ENCODE results near the gene IL37.
"Not testable (repeated sequence)": the region's sequence is repeated elsewhere in the genome, so short reads cannot be mapped to it uniquely, and the experiment has no call there.

Gene IL37

DNA sequence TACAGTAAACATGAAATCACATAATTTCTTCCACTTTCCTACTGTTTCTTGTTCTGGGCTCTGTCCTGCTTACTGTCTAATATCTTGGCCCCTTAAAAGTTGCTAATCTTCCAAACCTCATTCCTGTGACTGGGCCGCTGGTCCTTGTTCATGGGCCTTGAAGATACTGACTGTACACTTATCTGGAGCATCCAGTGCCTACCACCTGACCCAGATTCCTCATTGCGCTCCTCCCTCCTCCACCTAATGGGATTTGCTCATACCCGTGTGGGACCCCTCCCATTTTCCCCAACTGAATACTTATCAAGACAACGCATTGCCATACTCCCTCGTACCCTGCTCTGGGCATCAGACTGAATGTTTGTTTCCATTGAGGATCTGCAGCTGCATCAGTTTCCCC, 6.1 kb upstream of the IL37 start:
- Mint-ChIP-seq H3K4me1 (ENCODE audit: low read depth) (peaks cover 11% of the 10 kb centered on the region), H3K9me3 (peaks cover 12% of the 10 kb centered on the region), H3K4me3 (no peak overlapping the region), H3K27me3 (no peaks in the 10 kb centered on the region), H3K36me3 (ENCODE audit: low read depth) (no peaks in the 10 kb centered on the region), H3K27ac (no peak overlapping the region)
- intact Hi-C loops (cut with micrococcal nuclease), result no loop called here

DNA sequence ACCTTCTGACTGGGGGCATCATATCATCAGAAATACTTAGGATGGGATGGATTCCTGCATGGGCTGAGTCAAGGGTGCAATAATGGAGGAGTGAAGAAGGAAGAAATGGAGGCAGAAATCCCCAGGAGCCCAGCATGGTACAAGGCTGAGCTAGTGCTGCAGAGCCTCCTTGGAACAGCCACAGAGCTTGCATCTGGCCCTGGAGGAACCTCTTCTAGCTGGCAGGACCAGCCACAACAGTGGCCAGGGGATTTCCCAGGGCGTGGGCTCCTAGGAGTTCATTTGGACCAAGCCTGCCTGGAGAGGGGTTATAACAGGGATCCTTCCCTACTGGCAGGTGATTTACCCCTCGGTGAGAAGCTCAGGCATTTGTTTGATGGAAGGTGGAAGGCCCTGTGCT, 4.7 kb upstream of the IL37 start:
- H3K4me3 Mint-ChIP-seq, result no peak overlapping the region
- no peak overlapping the region for H3K27ac Mint-ChIP-seq
- H3K27me3 Mint-ChIP-seq, result no peaks in the 10 kb centered on the region
- intact Hi-C loops (cut with micrococcal nuclease), result no loop called here
- no peaks in the 10 kb centered on the region for H3K36me3 Mint-ChIP-seq (ENCODE audit: low read depth)
- H3K4me1 Mint-ChIP-seq (ENCODE audit: low read depth), result peaks cover 11% of the 10 kb centered on the region
- H3K9me3 Mint-ChIP-seq, result peaks cover 12% of the 10 kb centered on the region

DNA sequence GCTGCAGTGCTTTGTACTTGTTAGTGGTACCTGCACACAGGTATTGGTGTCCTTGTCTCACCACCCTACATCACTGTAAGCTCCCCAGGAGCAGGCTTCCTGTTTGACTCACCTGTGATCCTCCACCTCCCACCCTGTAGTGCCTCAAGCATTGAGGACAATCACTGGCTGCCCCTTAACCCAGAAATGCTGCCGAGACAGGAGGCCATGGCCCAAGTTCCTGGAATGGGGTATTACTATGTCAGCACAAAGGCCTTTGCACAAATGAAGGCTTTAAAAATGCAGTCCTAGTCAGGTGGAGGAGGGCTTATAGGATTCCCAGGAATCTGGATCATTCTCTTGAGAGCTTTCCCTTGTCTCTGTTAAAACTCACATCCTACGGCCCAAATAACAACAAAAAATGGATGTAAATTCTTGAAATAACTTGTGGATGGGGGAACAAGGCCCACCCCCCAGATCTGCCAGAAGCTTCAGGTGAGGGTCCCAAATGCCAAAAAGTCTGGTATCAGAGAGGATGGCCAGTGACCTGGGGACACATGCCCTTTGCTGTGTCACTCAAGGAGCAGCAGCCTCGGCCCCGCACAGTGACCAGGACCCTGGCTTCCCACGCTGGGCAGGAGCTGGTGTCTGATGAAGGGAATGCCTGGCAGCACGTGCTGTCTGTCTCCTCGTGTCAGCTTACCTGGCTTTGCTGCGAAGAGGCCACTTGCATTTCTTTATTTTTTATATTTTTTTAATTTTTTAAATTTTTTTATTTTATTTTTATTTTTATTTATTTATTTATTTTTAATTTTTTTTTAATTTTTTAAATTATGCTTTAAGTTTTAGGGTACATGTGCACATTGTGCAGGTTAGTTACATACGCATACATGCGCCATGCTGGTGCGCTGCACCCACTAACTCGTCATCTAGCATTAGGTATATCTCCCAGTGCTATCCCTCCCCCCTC, 3.7 kb upstream of the IL37 start:
- Mint-ChIP-seq H3K4me1 (ENCODE audit: low read depth) (peaks cover 11% of the 10 kb centered on the region), H3K9me3 (peaks cover 12% of the 10 kb centered on the region), H3K36me3 (ENCODE audit: low read depth) (no peaks in the 10 kb centered on the region), H3K27me3 (no peaks in the 10 kb centered on the region), H3K27ac (no peak overlapping the region), H3K4me3 (no peak overlapping the region)
- intact Hi-C loops (cut with micrococcal nuclease), result no loop called here

DNA sequence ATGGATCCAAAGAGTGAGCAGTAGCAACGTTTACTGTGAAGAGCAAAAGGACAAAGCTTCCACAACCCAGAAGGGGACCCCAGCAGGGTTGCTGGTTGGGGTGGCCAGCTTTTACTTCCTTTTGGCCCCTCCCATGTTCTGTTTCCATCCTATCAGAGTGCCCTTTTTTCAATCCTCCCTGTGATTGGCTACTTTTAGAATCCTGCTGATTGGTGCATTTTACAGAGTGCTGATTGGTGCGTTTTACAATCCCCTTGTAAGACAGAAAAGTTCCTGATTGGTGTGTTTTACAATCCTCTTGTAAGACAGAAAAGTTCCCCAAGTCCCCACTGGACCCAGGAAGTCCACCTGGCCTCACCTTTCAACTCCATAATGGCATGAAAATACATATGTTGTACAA, 2.4 kb upstream of the IL37 start:
- H3K4me3 Mint-ChIP-seq; H3K36me3 Mint-ChIP-seq (ENCODE audit: low read depth); H3K27me3 Mint-ChIP-seq; intact Hi-C loops (cut with micrococcal nuclease); H3K27ac Mint-ChIP-seq: not testable (repeated sequence)
- H3K4me1 Mint-ChIP-seq (ENCODE audit: low read depth), result peaks cover 11% of the 10 kb centered on the region
- H3K9me3 Mint-ChIP-seq, result peaks cover 12% of the 10 kb centered on the region

DNA sequence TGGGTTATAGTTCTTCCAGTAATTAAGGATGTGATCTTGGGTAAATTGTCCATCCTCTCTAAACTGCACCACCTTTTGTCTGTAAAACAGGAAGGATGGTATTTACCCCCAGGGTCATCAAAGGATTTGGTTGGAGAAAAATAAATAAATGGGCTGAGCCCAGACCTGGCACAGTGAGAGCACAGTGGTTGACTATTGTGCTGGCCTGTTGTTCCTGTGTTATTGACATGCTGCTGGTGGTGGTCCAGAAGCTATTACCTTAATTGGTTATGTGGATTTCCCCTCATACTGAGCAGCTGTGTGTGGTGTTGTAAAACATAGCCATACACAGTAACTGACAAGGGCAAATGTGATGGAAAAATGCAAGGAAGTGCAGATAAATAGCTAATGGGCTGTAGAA, 746 bp upstream of the IL37 start:
- intact Hi-C loops (cut with micrococcal nuclease), result no loop called here
- Mint-ChIP-seq H3K9me3 (peaks cover 12% of the 10 kb centered on the region), H3K27me3 (no peaks in the 10 kb centered on the region), H3K36me3 (ENCODE audit: low read depth) (no peaks in the 10 kb centered on the region), H3K27ac (no peak overlapping the region), H3K4me3 (no peak overlapping the region), H3K4me1 (ENCODE audit: low read depth) (peaks cover 11% of the 10 kb centered on the region)

DNA sequence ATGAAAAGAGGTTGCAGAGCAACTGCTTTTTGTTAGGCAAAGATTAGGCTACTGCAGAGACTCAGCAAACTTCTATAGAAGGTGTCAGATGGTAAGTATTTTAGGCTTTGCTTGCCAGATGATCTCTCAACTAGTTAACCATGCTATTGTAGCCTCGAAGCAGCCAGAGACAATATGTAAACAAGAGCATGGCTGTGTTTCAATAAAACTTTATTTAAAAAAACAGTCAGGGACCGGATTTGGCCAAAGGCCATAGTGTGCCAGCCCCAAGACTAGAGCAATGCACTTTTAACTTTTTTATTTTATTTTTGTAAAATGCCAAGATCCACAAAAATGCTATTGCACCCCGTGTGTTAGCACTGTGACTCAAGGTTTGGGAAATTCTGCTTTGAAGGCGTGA, 1.4 kb downstream of the IL37 start:
- Mint-ChIP-seq H3K27ac (no peak overlapping the region), H3K4me1 (ENCODE audit: low read depth) (peaks cover 5% of the 10 kb centered on the region), H3K9me3 (peaks cover 12% of the 10 kb centered on the region), H3K27me3 (no peaks in the 10 kb centered on the region), H3K4me3 (no peak overlapping the region), H3K36me3 (ENCODE audit: low read depth) (no peaks in the 10 kb centered on the region)
- intact Hi-C loops (cut with micrococcal nuclease), result no loop called here

DNA sequence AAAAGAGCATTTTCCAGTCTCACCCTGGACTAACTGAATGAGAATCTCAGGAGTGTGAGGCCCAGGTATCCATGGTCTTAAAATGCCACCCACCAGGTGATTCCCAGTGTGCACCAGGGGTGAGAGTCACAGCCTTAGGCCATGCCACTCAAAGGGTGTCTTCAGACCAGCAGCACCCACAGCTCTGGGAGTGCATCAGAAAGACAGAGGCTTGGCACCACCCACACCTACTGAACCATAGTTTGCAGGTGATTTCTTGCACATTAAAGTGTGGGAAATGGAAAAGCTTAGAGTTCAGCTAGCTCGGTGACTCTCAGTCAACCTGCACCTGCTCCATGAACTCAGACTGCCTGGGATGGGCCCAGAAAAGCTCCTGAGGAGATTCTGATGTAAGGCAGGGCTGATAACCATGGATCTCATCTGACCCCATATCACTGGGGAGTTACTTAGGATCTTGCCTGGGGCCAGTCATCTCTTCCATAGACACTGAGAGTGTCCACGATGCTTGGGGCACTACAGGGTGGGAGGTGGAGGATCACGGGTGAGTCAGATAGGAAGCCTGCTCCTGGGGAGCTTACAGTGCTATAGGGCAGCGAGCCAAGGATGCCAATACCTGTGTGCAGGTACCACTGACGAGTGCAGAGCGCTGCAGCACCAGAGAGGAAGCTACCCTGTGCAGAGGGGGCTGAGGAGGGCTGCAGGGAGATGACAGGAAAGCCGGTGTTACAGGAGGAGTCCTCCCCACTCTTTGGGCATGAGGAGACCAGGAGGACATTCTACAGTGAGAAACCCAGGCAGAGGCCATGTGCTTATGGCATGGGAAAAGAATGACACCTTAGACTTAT, 4.6 kb downstream of the IL37 start:
- Mint-ChIP-seq H3K9me3 (no peaks in the 10 kb centered on the region), H3K4me1 (ENCODE audit: low read depth) (no peaks in the 10 kb centered on the region), H3K36me3 (ENCODE audit: low read depth) (no peaks in the 10 kb centered on the region), H3K27ac (no peak overlapping the region), H3K4me3 (no peak overlapping the region), H3K27me3 (peaks cover 4% of the 10 kb centered on the region)
- intact Hi-C loops (cut with micrococcal nuclease), result no loop called here

DNA sequence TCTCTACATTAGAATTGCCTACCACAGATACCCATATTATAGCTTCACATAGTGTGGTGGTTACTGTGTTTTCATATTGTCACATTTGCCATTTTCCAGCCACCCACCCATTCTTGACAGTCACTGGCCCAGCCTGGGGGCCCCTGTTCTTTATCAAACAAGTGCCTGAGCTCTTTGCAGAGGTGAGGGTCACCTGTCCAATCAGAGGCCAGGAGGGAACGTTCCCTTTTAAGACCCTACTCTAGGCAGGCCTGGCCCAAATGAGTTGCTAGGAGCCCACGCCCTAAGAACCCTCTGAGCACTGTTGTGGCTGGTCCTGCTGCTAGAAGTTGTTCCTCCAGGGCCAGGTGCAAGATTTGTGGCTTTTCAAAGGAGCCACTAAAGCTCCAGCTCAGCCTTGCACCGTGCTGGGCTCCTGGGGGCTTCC, 5.2 kb downstream of the IL37 start:
- H3K27me3 Mint-ChIP-seq, result peaks cover 4% of the 10 kb centered on the region
- no peaks in the 10 kb centered on the region for H3K36me3 Mint-ChIP-seq (ENCODE audit: low read depth)
- intact Hi-C loops (cut with micrococcal nuclease), result no loop called here
- H3K4me1 Mint-ChIP-seq (ENCODE audit: low read depth), result no peaks in the 10 kb centered on the region
- H3K27ac Mint-ChIP-seq, result no peak overlapping the region
- H3K9me3 Mint-ChIP-seq, result no peaks in the 10 kb centered on the region
- H3K4me3 Mint-ChIP-seq, result no peak overlapping the region

DNA sequence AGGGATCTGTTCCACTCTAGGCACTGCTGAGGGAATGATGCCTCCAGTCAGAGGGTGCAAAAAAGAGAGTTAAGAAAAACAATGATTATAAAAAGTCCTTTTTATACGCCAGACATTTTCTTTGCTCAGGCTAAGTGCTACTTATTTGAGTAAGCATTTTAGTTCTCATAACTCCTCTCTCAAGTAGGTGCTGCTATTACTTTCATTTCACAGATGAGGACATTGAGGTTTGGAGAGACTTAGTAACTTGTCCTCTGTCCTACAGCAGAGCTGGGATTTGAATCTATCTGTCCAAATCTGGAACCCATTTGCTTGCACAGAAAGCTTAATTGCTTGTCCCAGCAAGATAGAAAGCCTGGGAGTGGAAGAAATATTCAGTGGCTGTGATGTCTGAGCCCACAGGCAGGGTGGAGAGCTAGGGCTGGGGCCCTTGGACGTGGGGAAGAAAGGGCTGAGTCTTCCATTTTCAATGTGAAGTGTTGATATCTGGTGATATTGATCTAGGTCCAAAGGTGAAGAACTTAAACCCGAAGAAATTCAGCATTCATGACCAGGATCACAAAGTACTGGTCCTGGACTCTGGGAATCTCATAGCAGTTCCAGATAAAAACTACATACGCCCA, 5.8 kb downstream of the IL37 start:
- intact Hi-C loops (cut with micrococcal nuclease), result no loop called here
- H3K27ac Mint-ChIP-seq, result no peak overlapping the region
- H3K27me3 Mint-ChIP-seq, result peaks cover 4% of the 10 kb centered on the region
- H3K4me3 Mint-ChIP-seq, result no peak overlapping the region
- H3K9me3 Mint-ChIP-seq, result no peaks in the 10 kb centered on the region
- H3K4me1 Mint-ChIP-seq (ENCODE audit: low read depth), result no peaks in the 10 kb centered on the region
- H3K36me3 Mint-ChIP-seq (ENCODE audit: low read depth), result no peaks in the 10 kb centered on the region

DNA sequence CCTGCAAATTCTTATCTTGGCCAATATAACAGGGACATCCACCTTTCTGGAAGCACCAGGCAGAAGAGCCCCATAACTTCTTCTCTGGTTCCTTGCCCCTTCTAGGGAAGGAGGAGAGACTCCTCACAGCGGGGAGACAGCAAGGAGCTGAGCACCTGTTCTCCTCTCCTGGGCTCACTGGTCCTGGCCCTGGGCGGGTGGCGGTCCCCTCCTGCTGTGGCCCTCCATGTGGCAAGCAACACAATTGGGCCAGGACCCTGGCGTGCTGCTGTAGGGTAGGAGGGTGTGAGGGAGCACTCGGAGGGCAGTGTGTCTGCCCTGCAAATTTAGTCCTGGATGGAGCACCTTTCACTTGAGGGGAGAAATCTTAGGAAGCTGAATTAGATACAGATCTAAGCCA, 6.9 kb downstream of the IL37 start:
- Mint-ChIP-seq H3K4me1 (ENCODE audit: low read depth) (no peaks in the 10 kb centered on the region), H3K36me3 (ENCODE audit: low read depth) (no peaks in the 10 kb centered on the region), H3K27ac (no peak overlapping the region), H3K27me3 (peaks cover 4% of the 10 kb centered on the region), H3K9me3 (no peaks in the 10 kb centered on the region), H3K4me3 (no peak overlapping the region)
- intact Hi-C loops (cut with micrococcal nuclease), result no loop called here

DNA sequence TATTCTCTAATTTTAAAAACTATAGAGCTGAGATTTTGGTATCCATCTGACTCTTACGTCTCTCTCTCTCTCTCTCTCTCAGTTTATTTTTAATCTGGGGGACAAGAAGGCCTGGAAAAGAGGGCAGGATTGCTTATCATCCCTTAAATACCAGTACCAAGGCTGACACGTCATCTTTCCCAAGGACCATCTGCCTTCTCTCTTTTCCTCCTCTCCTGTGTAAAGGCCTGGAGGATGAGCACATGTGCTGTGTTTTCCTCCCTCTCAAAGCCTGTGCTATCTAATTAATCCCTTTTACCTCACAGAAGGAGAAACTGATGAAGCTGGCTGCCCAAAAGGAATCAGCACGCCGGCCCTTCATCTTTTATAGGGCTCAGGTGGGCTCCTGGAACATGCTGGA, 7.3 kb downstream of the IL37 start:
- H3K27ac Mint-ChIP-seq, result no peak overlapping the region
- intact Hi-C loops (cut with micrococcal nuclease), result no loop called here
- no peaks in the 10 kb centered on the region for H3K36me3 Mint-ChIP-seq (ENCODE audit: low read depth)
- no peaks in the 10 kb centered on the region for H3K4me1 Mint-ChIP-seq (ENCODE audit: low read depth)
- no peaks in the 10 kb centered on the region for H3K9me3 Mint-ChIP-seq
- peaks cover 4% of the 10 kb centered on the region for H3K27me3 Mint-ChIP-seq
- H3K4me3 Mint-ChIP-seq, result no peak overlapping the region

DNA sequence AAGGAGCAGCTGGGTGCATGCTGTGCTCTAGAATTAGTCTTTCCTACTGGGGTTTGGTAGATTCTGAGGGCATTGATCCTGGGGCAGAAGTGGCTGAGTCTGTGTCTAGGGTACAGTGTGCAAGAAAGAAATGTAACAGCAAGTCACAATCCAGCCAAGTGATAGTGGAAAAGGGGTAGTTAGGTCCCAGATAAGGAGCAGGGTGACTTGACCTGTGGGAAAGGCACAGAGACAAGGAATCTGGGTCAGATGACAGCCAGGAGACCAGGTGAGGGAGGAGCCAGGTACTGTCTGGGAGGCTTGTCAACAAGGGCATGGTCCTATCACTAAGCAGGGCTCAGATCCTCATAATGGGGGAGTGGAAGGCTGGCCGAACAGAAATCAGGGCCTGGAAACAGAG, 8.1 kb downstream of the IL37 start:
- peaks cover 5% of the 10 kb centered on the region for H3K4me1 Mint-ChIP-seq (ENCODE audit: low read depth)
- H3K36me3 Mint-ChIP-seq (ENCODE audit: low read depth), result no peaks in the 10 kb centered on the region
- H3K27ac Mint-ChIP-seq, result no peak overlapping the region
- no peaks in the 10 kb centered on the region for H3K9me3 Mint-ChIP-seq
- no peak overlapping the region for H3K4me3 Mint-ChIP-seq
- H3K27me3 Mint-ChIP-seq, result peaks cover 4% of the 10 kb centered on the region
- intact Hi-C loops (cut with micrococcal nuclease), result no loop called here

DNA sequence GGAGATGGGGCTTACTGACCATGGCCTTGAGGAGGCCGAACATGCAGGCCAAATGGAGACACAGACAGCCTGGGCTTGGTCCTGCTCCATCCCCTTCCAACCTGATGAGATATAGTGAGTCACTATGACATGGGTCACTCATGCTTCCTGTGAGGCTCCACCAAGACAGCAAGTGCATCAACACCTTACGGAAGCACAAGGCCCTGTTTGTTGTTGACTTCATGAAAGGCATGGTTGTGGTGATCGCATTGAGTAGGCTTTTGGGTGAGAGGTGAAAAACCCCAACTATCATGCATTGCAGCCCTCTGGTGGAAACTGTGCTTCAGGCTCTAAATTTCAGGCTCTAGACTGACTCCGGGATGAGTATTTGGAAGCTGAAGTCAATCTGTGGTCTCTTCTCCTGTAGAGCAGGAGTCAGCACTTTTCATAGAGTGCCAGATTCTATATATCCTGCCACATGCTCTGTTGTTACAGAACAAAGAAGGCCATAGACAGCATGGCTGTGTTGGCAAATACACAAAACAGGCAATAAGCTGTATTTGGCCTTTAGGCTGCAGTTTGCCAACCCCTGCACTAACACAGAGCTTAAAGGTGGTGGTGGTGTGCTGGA, 10.1 kb downstream of the IL37 start:
- peaks cover 4% of the 10 kb centered on the region for H3K27me3 Mint-ChIP-seq
- intact Hi-C loops (cut with micrococcal nuclease), result no loop called here
- no peaks in the 10 kb centered on the region for H3K9me3 Mint-ChIP-seq
- no peak overlapping the region for H3K27ac Mint-ChIP-seq
- peaks cover 11% of the 10 kb centered on the region for H3K4me1 Mint-ChIP-seq (ENCODE audit: low read depth)
- H3K4me3 Mint-ChIP-seq, result no peak overlapping the region
- no peaks in the 10 kb centered on the region for H3K36me3 Mint-ChIP-seq (ENCODE audit: low read depth)

DNA sequence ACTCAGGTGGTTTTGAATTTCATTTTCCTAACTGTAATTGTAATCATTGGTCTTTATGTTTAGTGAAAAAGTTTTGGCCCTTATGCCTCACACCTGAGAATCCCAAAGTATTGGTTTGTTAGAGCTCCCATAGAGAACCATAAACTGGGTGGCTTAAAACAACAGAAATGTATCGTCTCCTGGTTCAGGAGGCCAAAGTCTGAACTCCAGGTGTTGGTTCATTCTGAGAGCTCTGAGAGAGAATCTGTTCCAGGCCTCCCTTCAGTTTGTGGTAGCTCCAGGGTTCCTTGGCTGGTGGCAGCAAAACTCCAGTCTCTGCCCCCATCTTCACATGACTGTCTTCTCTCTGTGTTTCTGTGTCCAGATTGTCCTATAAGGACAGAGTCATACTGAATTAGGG, 11.0 kb downstream of the IL37 start:
- Mint-ChIP-seq H3K4me1 (ENCODE audit: low read depth) (peaks cover 11% of the 10 kb centered on the region), H3K4me3 (no peak overlapping the region), H3K27me3 (peaks cover 4% of the 10 kb centered on the region), H3K36me3 (ENCODE audit: low read depth) (no peaks in the 10 kb centered on the region), H3K27ac (no peak overlapping the region), H3K9me3 (no peaks in the 10 kb centered on the region)
- intact Hi-C loops (cut with micrococcal nuclease), result no loop called here
